Effector memory CD8-positive, alpha-beta T cell (primary cell): ENCODE data around the gene ATP8B3.

Experiments used
- ATAC-seq: fragments of 150-1000 bp; cut with Tn5 transposase; replicated peaks from 2 replicates; pipeline ENCODE4 v1.10.0; 2021; ENCODE audit warnings: mild to moderate bottlenecking, moderate library complexity
- DNase-seq, 3 experiments: peaks; one replicate each; pipeline ENCODE4 v3.0.0; 2021
- H3K27ac Mint-ChIP-seq, 2 donors: one replicate each; pipeline ENCODE4 v1.8.0; 2022; ENCODE audit warnings: mild to moderate bottlenecking in 2 of 2, mixed read lengths in 2 of 2, moderate library complexity in 2 of 2
- H3K27me3 Mint-ChIP-seq, 2 donors: one replicate each; pipeline ENCODE4 v1.8.0; 2022; ENCODE audit warnings: mixed read lengths in 2 of 2
- H3K36me3 Mint-ChIP-seq: one replicate; pipeline ENCODE4 v1.8.0; 2022; ENCODE audit warnings: mild to moderate bottlenecking, moderate library complexity, mixed read lengths; ENCODE audit not compliant: insufficient read depth
- H3K4me1 Mint-ChIP-seq, 2 donors: one replicate each; pipeline ENCODE4 v1.8.0; 2022; ENCODE audit warnings: low read depth in 2 of 2, mixed read lengths in 2 of 2
- H3K4me3 Mint-ChIP-seq, 2 donors: one replicate each; pipeline ENCODE4 v1.8.0; 2022; ENCODE audit warnings: mild to moderate bottlenecking in 2 of 2, mixed read lengths in 2 of 2, moderate library complexity in 2 of 2
- H3K9me3 Mint-ChIP-seq, 2 donors: one replicate each; pipeline ENCODE4 v1.8.0; 2022; ENCODE audit warnings: mixed read lengths in 2 of 2

The ATP8B3 gene

DNA sequence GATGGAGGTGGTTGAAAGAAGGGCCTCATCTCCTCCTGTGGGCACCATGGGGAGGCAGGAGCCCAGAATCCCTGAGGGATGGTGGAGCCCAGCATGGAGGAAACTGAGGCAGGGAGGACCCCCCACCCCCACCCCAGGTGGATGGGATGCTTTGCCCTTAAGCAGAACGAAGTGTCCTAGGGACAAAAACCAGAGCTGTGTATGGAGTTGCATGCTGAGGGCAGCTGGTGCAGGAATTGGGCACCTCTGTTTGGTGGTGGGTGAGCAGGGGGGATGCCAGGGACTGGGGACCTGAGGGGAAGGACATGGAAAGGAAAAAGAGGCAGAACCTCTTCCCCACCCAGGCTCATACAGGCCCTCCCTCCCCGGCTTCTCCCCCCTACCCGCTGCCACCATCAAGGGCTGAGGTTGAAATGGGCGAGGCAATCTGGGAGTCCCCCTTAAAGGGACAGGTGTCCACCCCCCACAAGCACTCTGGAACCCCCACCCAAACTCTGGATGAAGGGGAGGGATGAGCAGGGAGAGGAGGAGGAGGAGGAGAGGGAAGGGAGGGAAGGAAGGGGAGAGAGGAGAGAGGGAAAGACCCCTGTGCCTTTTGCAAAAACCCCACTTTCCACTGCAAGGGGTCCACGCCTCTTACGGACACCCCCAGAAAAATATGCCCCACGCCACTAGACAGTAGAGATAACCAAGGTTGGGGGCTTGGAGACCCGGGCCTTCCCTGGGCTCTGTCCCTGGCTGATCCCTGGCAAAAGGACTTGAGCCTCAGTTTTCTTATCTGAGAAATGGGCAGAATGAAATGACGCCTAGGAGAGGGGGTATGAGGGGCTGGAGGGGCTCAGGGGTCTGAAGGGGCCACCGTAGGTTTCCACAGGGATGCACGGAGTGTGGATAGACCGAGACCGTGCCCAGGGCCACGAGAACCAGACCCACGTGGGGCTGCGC lies 52.8 kb downstream of the ATP8B3 start:
- no peak overlapping the region for H3K4me3 Mint-ChIP-seq
- H3K27me3 Mint-ChIP-seq: peaks cover 64 to 98% of the 10 kb centered on the region in 2 donors
- peaks cover 0 to 9% of the 10 kb centered on the region in 2 donors for H3K4me1 Mint-ChIP-seq

DNA sequence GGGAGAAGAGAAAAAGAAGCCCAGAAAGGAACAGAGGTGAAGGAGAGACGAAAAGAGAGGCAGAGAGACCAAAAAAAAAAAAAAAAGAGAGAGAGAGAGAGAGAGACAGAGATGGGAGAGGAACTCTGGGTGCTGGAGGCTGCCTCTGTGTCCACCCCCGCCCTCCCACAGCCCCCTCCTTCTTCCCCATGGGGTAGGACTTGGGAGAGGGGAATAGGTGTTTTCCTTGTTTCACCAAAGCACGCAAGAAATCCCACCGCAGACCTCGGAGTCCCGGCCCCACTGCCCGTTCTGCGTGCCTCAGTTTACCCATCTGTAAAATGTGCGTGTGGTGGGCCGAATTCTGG lies 53.9 kb downstream of the ATP8B3 start:
- Mint-ChIP-seq H3K9me3 (no peaks in the 10 kb centered on the region), H3K27ac (no peak overlapping the region), H3K4me1 (peaks cover 0 to 9% of the 10 kb centered on the region in 2 donors), H3K27me3 (peaks cover 56 to 87% of the 10 kb centered on the region in 2 donors), H3K4me3 (peak overlapping the region in 1 of 2 donors; percentile 17), H3K36me3 (peaks cover 7% of the 10 kb centered on the region)
- DNase-seq (no peak), ATAC-seq (no peak)

More for the DNA sequence above, 52.8 kb downstream of the ATP8B3 start:
- ATAC-seq (no peak), DNase-seq (no peak)
- peaks cover 11% of the 10 kb centered on the region for H3K36me3 Mint-ChIP-seq
- H3K27ac Mint-ChIP-seq: no peak overlapping the region
- no peaks in the 10 kb centered on the region for H3K9me3 Mint-ChIP-seq

DNA sequence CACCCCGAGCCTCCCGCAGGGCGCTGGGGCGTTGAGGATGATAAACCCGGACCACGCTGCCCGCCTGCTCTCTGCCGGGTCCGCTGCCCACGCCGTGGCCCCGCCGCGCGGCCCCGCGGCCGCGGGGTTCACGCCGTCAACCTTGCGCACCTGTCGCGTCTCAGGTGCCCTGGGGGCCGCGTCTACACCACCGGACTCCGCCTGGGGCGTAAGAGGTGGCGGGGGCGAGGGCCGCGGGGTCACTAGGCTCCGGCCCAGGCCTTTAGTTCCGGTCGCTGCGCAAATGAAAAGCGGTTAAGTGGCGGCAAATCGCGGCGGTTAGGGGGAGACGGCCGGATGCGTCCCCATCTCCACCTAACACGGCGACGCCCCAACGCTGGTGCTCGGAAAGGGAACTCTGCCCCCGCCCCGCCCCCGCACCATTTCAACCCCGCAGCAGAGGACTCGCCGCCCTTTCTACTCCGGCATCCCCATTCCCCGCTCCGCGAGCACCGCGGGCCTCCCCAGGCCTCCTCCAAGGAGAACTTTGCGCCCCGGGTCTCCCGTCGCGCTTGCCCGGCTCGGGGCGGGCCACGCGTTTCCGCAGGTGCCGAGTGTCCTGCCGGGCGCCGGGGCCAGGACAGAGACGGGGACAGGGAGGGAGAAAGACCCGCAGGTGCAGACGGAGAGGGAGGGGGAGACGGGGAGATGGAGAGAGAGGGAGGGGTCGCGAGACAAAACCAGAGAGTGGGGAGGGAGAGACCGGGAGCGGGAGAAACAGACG lies 54.4 kb downstream of the ATP8B3 start:
- DNase-seq (no peak), ATAC-seq (no peak)
- Mint-ChIP-seq H3K36me3 (peaks cover 11% of the 10 kb centered on the region), H3K4me3 (peak overlapping the region in 1 of 2 donors; percentile 17), H3K9me3 (no peaks in the 10 kb centered on the region), H3K4me1 (peaks cover 0 to 9% of the 10 kb centered on the region in 2 donors), H3K27me3 (peaks cover 56 to 87% of the 10 kb centered on the region in 2 donors), H3K27ac (no peak overlapping the region)

DNA sequence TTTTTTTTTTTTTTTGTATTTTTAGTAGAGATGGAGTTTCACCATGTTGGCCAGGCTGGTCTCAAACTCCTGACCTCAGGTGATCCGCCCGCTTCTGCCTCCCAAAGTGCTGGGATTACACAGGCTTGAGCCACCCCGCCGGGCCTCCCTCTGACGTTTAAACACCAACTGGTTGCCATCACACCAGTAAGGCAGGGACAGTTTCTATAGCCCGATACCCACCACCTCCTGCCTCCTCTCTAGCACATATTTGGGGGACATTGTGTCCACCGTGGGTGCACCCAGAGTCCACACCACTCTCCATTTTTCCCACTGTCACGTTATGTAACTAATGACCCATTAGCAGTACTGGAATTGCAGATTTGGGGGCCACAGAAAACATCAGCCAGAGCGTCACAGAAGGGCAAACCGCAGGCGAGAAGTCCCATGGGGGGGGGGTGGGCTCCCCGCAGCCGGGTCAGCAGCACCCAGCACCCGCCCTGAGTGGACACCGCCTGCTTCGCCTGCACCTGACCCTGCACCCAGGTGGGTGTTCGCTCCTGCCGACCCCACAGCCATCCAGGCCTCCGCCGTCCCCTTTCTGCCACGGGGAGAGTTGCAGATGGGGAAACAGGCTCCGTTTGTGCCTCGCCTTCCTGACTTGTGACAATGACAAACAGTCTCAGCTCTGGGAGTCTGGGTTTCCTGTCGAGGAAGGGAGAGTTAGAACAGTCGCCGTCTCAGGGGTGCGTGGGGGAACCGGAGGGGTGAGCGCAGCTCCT lies 55.2 kb downstream of the ATP8B3 start:
- peaks cover 15% of the 10 kb centered on the region for H3K36me3 Mint-ChIP-seq
- ATAC-seq: no peak
- H3K27ac Mint-ChIP-seq: no peak overlapping the region
- peak overlapping the region in 1 of 2 donors; percentile 53 for H3K4me3 Mint-ChIP-seq
- H3K9me3 Mint-ChIP-seq: no peaks in the 10 kb centered on the region
- H3K4me1 Mint-ChIP-seq: peaks cover 0 to 9% of the 10 kb centered on the region in 2 donors
- DNase-seq: no peak
- peaks cover 62 to 87% of the 10 kb centered on the region in 2 donors for H3K27me3 Mint-ChIP-seq

DNA sequence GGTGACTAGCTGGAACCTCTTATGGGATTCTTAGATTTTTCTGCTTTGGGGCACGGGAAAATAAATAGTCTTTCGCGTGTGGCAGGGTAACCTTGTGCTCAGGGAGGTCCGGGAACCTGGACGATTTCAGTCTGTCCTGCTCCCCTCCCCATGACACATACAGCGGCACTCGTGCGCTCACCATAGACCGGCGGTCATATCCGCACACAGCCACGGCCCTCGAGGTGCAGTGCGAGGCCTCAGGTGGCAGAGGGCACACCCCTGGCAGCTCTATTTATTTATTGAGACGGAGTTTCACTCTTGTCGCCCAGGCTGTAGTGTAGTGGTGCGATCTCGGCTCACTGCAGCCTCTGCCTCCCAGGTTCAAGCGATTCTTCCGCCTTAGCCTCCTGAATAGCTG lies 55.8 kb downstream of the ATP8B3 start:
- H3K4me3 Mint-ChIP-seq: peak overlapping the region in 1 of 2 donors; percentile 53
- peaks cover 62 to 87% of the 10 kb centered on the region in 2 donors for H3K27me3 Mint-ChIP-seq
- H3K27ac Mint-ChIP-seq: no peak overlapping the region
- no peak for ATAC-seq
- peaks cover 21% of the 10 kb centered on the region for H3K36me3 Mint-ChIP-seq
- no peaks in the 10 kb centered on the region for H3K9me3 Mint-ChIP-seq
- peaks cover 0 to 6% of the 10 kb centered on the region in 2 donors for H3K4me1 Mint-ChIP-seq
- DNase-seq: no peak

DNA sequence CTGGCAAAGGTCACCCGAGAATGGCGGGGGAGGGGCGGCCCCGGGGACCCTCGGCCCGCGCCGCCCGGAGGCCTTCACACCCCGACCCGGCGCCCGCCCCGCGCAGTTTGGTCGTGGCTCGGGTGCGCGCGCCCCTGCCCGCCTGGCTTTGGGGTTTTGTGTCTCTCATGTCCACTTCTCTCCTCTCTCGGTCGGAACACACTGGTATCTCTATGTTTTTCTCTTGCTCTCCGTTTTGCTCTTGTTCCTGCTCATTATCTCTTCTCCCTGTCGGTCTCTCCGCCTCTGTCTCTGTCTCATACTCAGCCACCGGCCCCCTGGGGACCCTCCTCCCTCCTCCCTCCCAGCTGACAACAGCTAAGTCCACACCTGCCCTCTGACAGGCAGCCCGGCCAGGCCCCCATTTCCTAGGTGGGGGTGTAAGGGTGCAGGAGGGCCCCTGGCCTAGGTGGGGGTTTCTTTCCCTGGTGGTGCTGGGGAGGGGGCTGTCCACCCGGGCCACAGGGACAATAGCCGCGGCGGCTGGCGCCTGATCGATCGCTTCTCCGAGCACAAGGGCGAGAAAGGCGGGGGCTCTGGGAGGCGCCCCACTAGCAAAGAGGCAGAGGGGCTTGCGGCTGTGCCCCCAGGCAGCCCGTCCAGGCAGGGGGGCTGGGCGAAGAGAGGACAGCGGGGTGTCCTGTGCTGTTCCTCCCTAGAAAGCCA lies 56.5 kb downstream of the ATP8B3 start:
- Mint-ChIP-seq H3K4me1 (peaks cover 0 to 6% of the 10 kb centered on the region in 2 donors), H3K27me3 (peaks cover 62 to 87% of the 10 kb centered on the region in 2 donors), H3K36me3 (peaks cover 21% of the 10 kb centered on the region), H3K9me3 (no peaks in the 10 kb centered on the region), H3K4me3 (peak overlapping the region in 1 of 2 donors; percentile 53), H3K27ac (peak overlapping the region in 1 of 2 donors; percentile 51)
- DNase-seq: no peak
- ATAC-seq: no peak

DNA sequence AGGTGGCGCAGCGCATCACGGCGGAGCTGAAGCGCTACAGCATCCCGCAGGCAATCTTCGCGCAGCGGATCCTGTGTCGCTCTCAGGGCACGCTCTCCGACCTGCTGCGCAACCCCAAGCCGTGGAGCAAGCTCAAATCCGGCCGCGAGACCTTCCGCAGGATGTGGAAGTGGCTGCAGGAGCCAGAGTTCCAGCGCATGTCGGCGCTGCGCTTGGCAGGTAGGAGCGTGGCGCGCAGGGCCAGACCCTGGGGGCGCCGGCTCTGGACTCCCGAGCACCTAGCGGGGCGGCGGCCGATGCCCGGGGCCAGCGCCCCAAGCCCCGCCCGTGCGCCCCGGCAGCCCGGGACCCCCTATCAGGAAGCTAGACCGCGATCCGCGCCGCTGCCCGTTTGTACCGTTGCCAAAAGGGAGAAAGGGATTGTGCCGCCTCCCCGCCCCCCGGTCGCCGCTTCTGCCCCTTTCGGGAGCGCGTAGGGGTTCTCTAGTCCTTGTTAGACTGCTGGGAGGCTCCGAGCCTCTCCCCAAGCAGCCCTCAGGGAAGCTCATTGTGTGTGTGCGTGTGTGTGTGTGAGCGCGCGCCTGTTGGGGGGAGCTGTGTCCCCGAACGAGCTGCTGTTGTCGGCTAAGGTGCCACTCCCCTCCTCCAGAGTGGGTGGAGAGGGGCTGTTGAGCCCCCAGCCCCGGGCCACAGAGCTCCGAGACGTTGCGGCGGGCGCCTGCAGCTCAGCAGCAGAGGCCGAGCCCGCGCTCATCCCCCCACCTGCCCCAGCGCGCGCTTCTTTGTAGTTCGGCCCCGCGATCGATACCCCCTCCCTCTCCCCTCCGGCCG lies 57.2 kb downstream of the ATP8B3 start:
- ATAC-seq (no peak), DNase-seq (no peak)
- no peak overlapping the region for H3K4me3 Mint-ChIP-seq
- H3K4me1 Mint-ChIP-seq: peaks cover 5 to 11% of the 10 kb centered on the region in 2 donors
- peaks cover 21% of the 10 kb centered on the region for H3K36me3 Mint-ChIP-seq
- no peak overlapping the region for H3K27ac Mint-ChIP-seq
- H3K27me3 Mint-ChIP-seq: peaks cover 67 to 87% of the 10 kb centered on the region in 2 donors
- H3K9me3 Mint-ChIP-seq: no peaks in the 10 kb centered on the region

DNA sequence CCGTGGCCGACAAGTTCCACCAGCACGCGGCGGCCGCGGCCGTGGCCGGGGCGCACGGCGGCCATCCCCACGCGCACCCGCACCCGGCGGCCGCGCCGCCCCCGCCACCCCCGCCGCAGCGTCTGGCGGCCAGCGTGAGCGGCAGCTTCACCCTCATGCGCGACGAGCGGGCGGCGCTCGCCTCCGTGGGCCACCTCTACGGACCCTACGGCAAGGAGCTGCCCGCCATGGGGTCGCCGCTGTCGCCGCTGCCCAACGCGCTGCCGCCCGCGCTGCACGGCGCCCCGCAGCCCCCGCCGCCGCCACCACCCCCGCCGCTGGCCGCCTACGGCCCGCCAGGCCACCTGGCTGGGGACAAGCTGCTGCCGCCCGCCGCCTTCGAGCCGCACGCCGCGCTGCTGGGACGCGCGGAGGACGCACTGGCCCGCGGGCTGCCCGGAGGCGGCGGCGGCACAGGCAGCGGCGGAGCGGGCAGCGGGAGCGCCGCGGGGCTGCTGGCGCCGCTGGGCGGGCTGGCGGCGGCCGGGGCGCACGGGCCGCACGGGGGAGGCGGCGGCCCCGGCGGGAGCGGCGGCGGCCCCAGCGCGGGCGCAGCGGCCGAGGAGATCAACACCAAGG lies 57.9 kb downstream of the ATP8B3 start:
- H3K36me3 Mint-ChIP-seq: peaks cover 21% of the 10 kb centered on the region
- H3K27ac Mint-ChIP-seq: no peak overlapping the region
- DNase-seq (no peak), ATAC-seq (no peak)
- H3K4me1 Mint-ChIP-seq: peaks cover 5 to 11% of the 10 kb centered on the region in 2 donors
- H3K27me3 Mint-ChIP-seq: peaks cover 65 to 82% of the 10 kb centered on the region in 2 donors
- H3K9me3 Mint-ChIP-seq: no peaks in the 10 kb centered on the region
- no peak overlapping the region for H3K4me3 Mint-ChIP-seq

DNA sequence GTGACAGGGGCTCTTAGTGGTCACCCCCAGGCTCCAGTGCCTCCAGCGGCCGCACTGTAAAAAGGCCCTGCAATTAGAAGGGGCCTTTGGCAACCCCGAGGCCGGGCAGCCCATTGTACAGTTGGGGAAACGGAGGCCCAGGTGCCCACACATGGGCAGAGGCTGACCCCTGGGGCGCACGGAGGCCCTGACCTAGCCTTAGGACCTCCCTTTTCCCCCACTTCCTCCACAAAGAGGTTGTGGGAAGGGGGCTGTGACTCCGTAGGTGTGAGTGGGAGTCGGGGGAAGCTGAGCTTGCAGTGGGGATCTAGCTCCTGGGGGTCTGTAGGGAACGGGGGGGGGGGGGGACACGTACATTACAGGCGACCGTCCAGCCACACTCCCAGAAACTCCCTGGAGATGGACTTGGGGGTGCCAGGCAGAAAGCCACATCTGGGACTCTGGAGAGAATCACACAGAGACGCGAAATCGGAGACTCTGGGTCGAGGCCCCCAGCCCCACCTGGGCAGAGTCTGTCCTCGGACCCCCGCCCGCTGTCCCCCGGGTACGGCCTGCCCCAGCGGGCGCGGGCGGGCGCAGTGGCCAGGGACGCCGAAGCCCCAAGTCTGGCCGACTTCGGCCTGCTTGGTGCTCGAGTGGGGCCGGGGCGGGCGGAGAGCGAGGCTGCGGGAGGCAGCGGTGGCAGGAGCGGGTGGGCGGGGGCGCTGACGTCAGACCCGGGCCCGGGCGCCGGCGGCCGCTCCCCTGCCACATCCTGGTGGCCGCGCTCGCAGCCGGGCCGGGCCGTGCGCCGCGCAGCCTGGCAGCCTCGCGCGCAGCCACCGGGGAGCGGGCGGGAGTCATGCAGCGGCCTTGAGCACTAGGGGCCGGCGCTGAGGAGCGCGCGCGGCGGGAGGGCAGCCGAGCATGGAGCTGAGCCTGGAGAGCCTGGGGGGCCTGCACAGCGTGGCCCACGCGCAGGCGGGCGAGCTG lies 59.0 kb downstream of the ATP8B3 start, which contains the start of gene ONECUT3:
Gene ONECUT3 (plus strand): TSS at position 750 of the 972 bp plus-strand sequence. CDS start 157 bp downstream, at position 907.
- DNase-seq (no peak), ATAC-seq (no peak)
- Mint-ChIP-seq H3K4me3 (peak within 1 kb of the TSS in 1 of 2 donors; percentile 50), H3K27me3 (peaks cover 55 to 75% of the 10 kb centered on the region in 2 donors), H3K27ac (no peak within 1 kb of the TSS), H3K4me1 (peaks cover 6 to 12% of the 10 kb centered on the region in 2 donors), H3K9me3 (no peaks in the 10 kb centered on the region), H3K36me3 (peaks cover 16% of the 10 kb centered on the region)

DNA sequence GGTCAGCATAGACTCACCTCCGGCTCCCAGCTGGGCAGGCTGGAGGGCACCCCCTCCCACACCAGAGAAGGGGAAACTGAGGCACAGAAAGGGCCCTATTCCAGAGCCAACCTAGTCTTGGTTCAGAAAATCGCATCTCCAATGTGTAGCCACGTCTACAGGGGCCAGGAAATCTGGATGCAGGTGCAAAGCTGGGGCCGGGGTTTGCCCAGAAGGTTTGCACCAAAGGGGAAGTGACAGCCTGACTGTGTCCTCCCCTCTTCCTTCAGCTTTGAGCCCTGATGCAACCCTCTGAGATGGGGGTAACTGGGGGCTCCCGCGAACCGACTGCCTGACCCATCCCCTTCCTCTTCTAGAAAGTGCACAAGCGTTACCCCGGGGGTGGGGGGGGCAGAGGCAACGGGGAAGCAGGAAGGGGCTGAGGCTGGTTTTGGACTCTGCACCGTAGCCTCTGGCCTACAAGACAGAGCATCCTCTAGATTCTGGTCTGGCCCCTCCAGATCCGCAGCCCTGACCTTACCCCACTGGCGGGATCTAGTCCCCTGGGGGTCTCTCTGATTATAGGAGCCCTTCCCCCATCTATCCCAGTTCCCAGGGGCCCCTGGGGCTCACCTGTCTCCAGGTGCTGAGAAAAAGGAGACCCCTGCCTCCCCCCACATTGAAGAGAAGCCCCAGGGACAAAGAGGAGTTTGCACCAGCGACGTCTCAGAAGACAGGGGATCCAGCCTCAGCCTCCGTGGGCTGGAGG lies 59.9 kb downstream of the ATP8B3 start:
- H3K9me3 Mint-ChIP-seq: no peaks in the 10 kb centered on the region
- DNase-seq (no peak), ATAC-seq (no peak)
- H3K27ac Mint-ChIP-seq: no peak overlapping the region
- peaks cover 19% of the 10 kb centered on the region for H3K36me3 Mint-ChIP-seq
- peaks cover 13 to 19% of the 10 kb centered on the region in 2 donors for H3K4me1 Mint-ChIP-seq
- peaks cover 60 to 75% of the 10 kb centered on the region in 2 donors for H3K27me3 Mint-ChIP-seq
- H3K4me3 Mint-ChIP-seq: peak overlapping the region in 1 of 2 donors; percentile 50
